Skeletal muscle satellite cell (primary cell): Measurements from ENCODE around the gene MAML2.

Experiments
- H3K27me3 ChIP-seq: 2 replicates; pipeline ENCODE4 v1.7.0; 2013; ENCODE audit warnings: low read length; ENCODE audit not compliant: control insufficient read depth, insufficient read depth
- H3K36me3 ChIP-seq: 2 replicates; pipeline ENCODE4 v1.7.0; 2013; ENCODE audit warnings: mild to moderate bottlenecking, control low read depth, low read length; ENCODE audit not compliant: insufficient read depth
- H3K4me1 ChIP-seq: 2 replicates; pipeline ENCODE4 v1.7.0; 2013; ENCODE audit warnings: low read length; ENCODE audit not compliant: control insufficient read depth, insufficient read depth
- H3K4me2 ChIP-seq: 2 replicates; pipeline ENCODE4 v1.7.0; 2013; ENCODE audit warnings: mild to moderate bottlenecking, low read length
- H3K4me3 ChIP-seq: 2 replicates; pipeline ENCODE4 v1.7.0; 2013; ENCODE audit warnings: low read length
- H3K9ac ChIP-seq: 2 replicates; pipeline ENCODE4 v1.7.0; 2013; ENCODE audit warnings: mild to moderate bottlenecking, low read depth, low read length, moderate library complexity
- H3K9me3 ChIP-seq: replicated peaks from 2 replicates; pipeline ENCODE4 v1.7.0; 2013; ENCODE audit warnings: mild to moderate bottlenecking, control low read depth, low read length

The MAML2 gene

GRCh38 chr11:96028746-96029145 is 314.2 kb downstream of the MAML2 start:
- Histone ChIP-seq H3K4me1 (peaks cover 3% of the 10 kb centered on the region), H3K4me2 (no peak overlapping the region), H3K36me3 (no peaks in the 10 kb centered on the region), H3K27me3 (no peaks in the 10 kb centered on the region), H3K4me3 (no peak overlapping the region), H3K9me3 (no peaks in the 10 kb centered on the region), H3K9ac (no peak overlapping the region)

- no peak overlapping the region for H3K4me2 ChIP-seq
- H3K4me3 ChIP-seq: no peak overlapping the region
- H3K27me3 ChIP-seq: no peaks in the 10 kb centered on the region
- no peaks in the 10 kb centered on the region for H3K36me3 ChIP-seq
- no peaks in the 10 kb centered on the region for H3K9me3 ChIP-seq
- H3K9ac ChIP-seq: no peak overlapping the region
- no peaks in the 10 kb centered on the region for H3K4me1 ChIP-seq
Observed at GRCh38 chr11:96027021-96027420, 316.0 kb downstream of the MAML2 start.

- Histone ChIP-seq H3K4me3 (no peak overlapping the region), H3K9ac (no peak overlapping the region), H3K4me2 (no peak overlapping the region), H3K36me3 (peaks cover 2% of the 10 kb centered on the region), H3K9me3 (no peaks in the 10 kb centered on the region), H3K27me3 (no peaks in the 10 kb centered on the region), H3K4me1 (no peaks in the 10 kb centered on the region)
Observed at GRCh38 chr11:96026310-96026709, 316.7 kb downstream of the MAML2 start.

- no peaks in the 10 kb centered on the region for H3K4me1 ChIP-seq
- H3K4me2 ChIP-seq: no peak overlapping the region
- no peaks in the 10 kb centered on the region for H3K27me3 ChIP-seq
- H3K4me3 ChIP-seq: no peak overlapping the region
- no peak overlapping the region for H3K9ac ChIP-seq
- peaks cover 3% of the 10 kb centered on the region for H3K36me3 ChIP-seq
- H3K9me3 ChIP-seq: no peaks in the 10 kb centered on the region
Observed at GRCh38 chr11:96024666-96025065, 318.3 kb downstream of the MAML2 start.

GRCh38 chr11:96023275-96023674 is 319.7 kb downstream of the MAML2 start:
- H3K4me3 ChIP-seq: no peak overlapping the region
- H3K9ac ChIP-seq: no peak overlapping the region
- H3K36me3 ChIP-seq: peaks cover 3% of the 10 kb centered on the region
- no peaks in the 10 kb centered on the region for H3K4me1 ChIP-seq
- no peaks in the 10 kb centered on the region for H3K27me3 ChIP-seq
- no peak overlapping the region for H3K4me2 ChIP-seq
- no peaks in the 10 kb centered on the region for H3K9me3 ChIP-seq

GRCh38 chr11:96021901-96022650 is 320.9 kb downstream of the MAML2 start:
- Histone ChIP-seq H3K4me2 (no peak overlapping the region), H3K4me3 (no peak overlapping the region), H3K4me1 (no peaks in the 10 kb centered on the region), H3K9ac (no peak overlapping the region), H3K27me3 (no peaks in the 10 kb centered on the region), H3K9me3 (no peaks in the 10 kb centered on the region), H3K36me3 (peaks cover 3% of the 10 kb centered on the region)

GRCh38 chr11:96019810-96020747 is 322.9 kb downstream of the MAML2 start:
- Histone ChIP-seq H3K4me3 (no peak overlapping the region), H3K27me3 (no peaks in the 10 kb centered on the region), H3K9me3 (no peaks in the 10 kb centered on the region), H3K36me3 (peaks cover 3% of the 10 kb centered on the region), H3K9ac (no peak overlapping the region), H3K4me1 (no peaks in the 10 kb centered on the region), H3K4me2 (no peak overlapping the region)

GRCh38 chr11:96019281-96019680 is 323.7 kb downstream of the MAML2 start:
- no peaks in the 10 kb centered on the region for H3K9me3 ChIP-seq
- no peak overlapping the region for H3K4me2 ChIP-seq
- H3K27me3 ChIP-seq: no peaks in the 10 kb centered on the region
- H3K4me1 ChIP-seq: peaks cover 6% of the 10 kb centered on the region
- H3K36me3 ChIP-seq: peaks cover 3% of the 10 kb centered on the region
- H3K9ac ChIP-seq: no peak overlapping the region
- no peak overlapping the region for H3K4me3 ChIP-seq

GRCh38 chr11:96017856-96018255 is 325.1 kb downstream of the MAML2 start:
- Histone ChIP-seq H3K36me3 (peaks cover 3% of the 10 kb centered on the region), H3K27me3 (no peaks in the 10 kb centered on the region), H3K4me3 (no peak overlapping the region), H3K4me1 (peaks cover 18% of the 10 kb centered on the region), H3K9ac (no peak overlapping the region), H3K4me2 (no peak overlapping the region), H3K9me3 (no peaks in the 10 kb centered on the region)

GRCh38 chr11:96016978-96017502 is 326.0 kb downstream of the MAML2 start:
- peaks cover 3% of the 10 kb centered on the region for H3K36me3 ChIP-seq
- no peak overlapping the region for H3K4me2 ChIP-seq
- H3K4me1 ChIP-seq: peaks cover 26% of the 10 kb centered on the region
- H3K27me3 ChIP-seq: no peaks in the 10 kb centered on the region
- H3K9me3 ChIP-seq: no peaks in the 10 kb centered on the region
- no peak overlapping the region for H3K4me3 ChIP-seq
- H3K9ac ChIP-seq: no peak overlapping the region

GRCh38 chr11:96015906-96016565 is 327.0 kb downstream of the MAML2 start:
- no peak overlapping the region for H3K9ac ChIP-seq
- no peaks in the 10 kb centered on the region for H3K27me3 ChIP-seq
- peaks cover 30% of the 10 kb centered on the region for H3K4me1 ChIP-seq
- no peaks in the 10 kb centered on the region for H3K9me3 ChIP-seq
- no peak overlapping the region for H3K4me2 ChIP-seq
- H3K36me3 ChIP-seq: no peaks in the 10 kb centered on the region
- no peak overlapping the region for H3K4me3 ChIP-seq
